GM12872 (cell line): ENCODE results near the gene RAPGEF3.

Experiments
- TF ChIP-seq, protein P1 (sequence below): IDR thresholded peaks from 3 replicates; pipeline ENCODE4 v1.5.1; 2011; ENCODE audit warnings: low read depth, mild to moderate bottlenecking, low read length, moderate library complexity; ENCODE audit not compliant: insufficient read depth

Gene RAPGEF3, protein sequence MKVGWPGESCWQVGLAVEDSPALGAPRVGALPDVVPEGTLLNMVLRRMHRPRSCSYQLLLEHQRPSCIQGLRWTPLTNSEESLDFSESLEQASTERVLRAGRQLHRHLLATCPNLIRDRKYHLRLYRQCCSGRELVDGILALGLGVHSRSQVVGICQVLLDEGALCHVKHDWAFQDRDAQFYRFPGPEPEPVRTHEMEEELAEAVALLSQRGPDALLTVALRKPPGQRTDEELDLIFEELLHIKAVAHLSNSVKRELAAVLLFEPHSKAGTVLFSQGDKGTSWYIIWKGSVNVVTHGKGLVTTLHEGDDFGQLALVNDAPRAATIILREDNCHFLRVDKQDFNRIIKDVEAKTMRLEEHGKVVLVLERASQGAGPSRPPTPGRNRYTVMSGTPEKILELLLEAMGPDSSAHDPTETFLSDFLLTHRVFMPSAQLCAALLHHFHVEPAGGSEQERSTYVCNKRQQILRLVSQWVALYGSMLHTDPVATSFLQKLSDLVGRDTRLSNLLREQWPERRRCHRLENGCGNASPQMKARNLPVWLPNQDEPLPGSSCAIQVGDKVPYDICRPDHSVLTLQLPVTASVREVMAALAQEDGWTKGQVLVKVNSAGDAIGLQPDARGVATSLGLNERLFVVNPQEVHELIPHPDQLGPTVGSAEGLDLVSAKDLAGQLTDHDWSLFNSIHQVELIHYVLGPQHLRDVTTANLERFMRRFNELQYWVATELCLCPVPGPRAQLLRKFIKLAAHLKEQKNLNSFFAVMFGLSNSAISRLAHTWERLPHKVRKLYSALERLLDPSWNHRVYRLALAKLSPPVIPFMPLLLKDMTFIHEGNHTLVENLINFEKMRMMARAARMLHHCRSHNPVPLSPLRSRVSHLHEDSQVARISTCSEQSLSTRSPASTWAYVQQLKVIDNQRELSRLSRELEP

DNA sequence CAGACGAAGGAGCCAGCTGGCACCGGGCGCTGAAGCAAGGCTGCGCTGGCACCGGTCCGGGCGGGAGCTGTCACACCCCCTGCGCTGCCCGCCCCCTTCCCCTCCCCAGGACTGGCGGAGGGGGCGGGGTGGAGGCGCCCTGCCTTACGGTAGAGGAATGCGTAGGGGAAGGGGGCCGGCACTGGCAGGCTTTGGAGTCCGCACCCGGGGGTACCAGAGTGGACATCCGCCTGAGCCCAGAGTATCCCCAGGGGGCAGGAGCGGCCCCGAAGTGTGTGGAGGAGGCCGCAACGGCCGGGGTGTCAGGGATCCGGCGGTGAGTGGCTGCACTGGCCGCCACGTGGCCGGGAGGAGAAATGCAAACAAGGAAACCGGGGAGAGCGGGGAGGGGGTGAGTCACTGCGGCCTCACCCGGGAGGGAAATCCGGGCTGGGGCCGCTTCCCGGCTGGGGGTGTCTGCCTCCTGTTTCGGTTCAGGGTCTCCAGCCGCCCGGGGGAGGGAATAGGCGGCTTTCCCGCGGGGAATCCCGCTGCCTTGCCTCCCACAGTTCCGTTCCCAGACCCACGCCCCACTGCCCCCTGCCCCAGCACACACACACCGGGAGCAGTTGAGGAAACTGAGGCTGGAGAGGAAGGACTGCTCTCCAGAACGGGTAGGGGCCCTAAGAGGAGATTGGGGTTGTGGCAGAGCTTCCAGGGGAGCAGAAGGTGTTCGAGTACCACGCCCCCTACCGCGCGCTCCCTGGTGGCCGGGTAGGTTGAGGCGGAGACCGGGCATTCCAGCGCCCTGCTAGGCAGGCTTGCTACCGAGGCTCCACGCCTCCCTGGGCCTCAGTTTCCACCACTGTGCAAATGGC, at the start of gene RAPGEF3:
RAPGEF3 (minus strand) TSS at position 47 of the 857 bp plus-strand sequence. CDS start 324 bp downstream, outside the sequence.
- TF ChIP-seq, protein P1, sequence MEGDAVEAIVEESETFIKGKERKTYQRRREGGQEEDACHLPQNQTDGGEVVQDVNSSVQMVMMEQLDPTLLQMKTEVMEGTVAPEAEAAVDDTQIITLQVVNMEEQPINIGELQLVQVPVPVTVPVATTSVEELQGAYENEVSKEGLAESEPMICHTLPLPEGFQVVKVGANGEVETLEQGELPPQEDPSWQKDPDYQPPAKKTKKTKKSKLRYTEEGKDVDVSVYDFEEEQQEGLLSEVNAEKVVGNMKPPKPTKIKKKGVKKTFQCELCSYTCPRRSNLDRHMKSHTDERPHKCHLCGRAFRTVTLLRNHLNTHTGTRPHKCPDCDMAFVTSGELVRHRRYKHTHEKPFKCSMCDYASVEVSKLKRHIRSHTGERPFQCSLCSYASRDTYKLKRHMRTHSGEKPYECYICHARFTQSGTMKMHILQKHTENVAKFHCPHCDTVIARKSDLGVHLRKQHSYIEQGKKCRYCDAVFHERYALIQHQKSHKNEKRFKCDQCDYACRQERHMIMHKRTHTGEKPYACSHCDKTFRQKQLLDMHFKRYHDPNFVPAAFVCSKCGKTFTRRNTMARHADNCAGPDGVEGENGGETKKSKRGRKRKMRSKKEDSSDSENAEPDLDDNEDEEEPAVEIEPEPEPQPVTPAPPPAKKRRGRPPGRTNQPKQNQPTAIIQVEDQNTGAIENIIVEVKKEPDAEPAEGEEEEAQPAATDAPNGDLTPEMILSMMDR = peak; percentile 71

DNA sequence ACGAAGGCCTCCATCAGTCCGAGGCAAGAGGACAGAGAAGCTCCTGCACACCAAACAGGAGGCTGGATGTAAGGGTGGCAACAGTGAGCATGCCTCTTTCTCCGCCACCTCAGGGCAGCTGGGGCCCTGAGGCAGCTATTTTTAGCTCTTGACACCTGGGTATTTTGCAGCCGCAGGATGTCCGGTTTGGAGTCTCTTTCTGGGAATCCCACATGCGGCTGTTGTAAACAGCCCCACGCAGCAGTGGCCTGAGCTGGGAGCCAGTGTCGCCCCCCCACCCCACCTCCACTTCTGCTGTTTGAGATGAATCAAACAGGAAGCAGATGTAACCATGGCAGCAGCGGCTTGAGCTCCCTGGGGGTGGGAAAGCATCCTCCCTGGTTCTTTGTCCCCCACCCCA, 49.4 kb upstream of the RAPGEF3 start:
- TF ChIP-seq, protein P1 = no peak

DNA sequence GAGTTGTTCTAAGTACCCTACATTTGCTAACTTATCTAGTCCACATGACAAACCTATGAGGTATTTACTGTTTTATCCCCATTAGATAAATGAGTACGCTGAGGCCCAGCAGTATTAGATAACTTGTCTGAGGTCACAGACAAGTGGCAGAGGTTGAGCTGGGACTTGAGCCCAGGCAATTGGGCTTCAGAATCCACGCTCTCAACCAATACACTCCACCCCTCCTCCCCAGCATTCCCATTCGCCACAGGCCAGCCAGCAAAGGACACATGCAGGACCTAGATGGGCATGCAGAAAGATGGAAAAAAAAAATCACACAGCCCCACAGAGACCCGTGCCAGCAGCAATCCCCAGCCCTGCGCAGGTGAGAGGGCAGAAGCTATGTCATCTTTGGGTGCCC, 48.7 kb upstream of the RAPGEF3 start:
- TF ChIP-seq, protein P1 = no peak

DNA sequence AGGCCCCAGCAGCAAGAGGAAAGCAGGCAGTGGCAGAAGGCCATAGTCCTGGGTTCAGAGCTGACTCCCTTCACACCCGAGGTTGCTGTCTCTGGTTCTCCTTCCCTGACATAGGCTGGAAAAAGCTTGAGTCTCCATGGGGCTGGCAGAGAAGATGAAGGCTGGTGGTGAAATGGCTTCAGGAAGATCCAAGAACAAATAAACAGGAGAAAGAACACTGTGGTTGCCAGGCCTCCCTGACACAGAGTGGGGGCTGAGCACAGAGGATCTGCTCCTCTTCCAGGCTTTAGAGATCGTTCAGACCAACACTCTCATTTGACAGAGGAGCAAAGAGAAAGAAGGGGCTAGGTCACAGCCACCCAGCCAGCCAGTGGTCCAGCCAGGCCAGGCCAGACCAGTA, 46.7 kb upstream of the RAPGEF3 start:
- TF ChIP-seq, protein P1 = no peak

DNA sequence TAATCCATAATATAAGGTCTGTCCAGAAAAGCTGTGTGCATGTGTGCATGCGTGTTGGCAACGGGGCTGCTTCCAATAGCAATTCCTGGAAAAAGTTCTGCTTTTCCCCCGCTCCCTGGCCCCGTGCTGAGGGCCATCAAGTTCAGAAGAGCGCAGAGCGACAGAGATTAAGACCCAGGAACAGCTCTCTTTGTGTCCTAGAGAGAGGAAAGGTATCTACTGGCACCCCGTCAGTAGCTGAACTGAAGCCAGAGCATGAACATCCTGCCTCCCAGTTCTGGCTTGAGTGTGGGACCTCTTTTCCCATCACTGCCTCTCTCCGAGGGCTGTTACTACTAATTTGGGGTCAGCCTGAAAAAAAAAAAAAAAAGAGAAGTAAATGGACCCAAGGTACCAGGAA, 45.5 kb upstream of the RAPGEF3 start:
- TF ChIP-seq, protein P1 = no peak

DNA sequence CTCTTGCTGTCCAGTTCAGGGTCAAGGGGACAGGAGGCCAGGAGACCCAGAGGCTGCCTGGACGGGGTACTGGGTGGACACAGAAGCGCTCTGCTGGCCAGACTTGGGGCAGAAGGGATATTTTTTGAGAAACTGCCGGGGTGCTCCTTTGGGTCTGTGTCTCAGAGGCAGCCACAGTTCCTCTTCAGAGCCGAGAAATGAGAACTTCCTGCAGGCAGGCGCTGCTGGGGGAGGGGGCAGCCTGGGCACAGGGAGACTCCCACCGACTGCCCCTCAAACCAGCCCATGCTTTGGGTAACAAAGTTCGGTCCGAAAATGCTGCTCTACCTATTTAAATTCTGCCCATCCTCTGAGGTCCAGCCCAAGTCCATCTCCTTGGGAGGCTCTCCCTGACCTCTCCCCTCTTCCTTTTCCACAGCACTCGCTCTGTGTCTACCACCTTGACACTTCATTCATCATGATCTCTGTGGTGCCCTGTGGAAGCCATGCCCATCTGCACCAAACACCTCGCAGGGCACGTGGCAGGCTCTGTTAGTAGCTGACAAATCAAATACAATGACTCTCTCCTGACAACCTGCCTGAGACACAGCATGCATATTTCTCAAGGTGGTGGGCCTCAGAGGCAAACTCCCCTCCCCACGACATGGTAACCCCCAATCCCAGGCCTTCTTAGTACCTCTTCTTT, 44.7 kb upstream of the RAPGEF3 start:
- TF ChIP-seq, protein P1 = no peak
